ENCODE measurements around the gene NKD1. TPM values are rescaled to one million over a fixed set of nuclear protein-coding genes. Genes with fewer than 3 reads are reported as not detected.

NKD1 gene
- polyA plus RNA-seq, 3 donors, result 0.01 TPM; not detected in 2

GRCh38 chr16:50611995-50612848 lies 64.0 kb downstream of the NKD1 start:
- H3K4me3 ChIP-seq (replicated peaks in 1 of 3; ENCODE audit: low read depth in 2 of 3, low read length in 3 of 3), result no peak overlapping the region
- no peaks in the 10 kb centered on the region for H3K27me3 ChIP-seq (ENCODE audit: control insufficient read depth in 2 of 2, insufficient read depth in 2 of 2, low read length in 2 of 2)
- peaks cover 3 to 7% (median 3%) of the 10 kb centered on the region in 3 donors for H3K27me3 Mint-ChIP-seq (ENCODE audit: low read depth in 3 of 3)
- 86% methylated on average over 9 of the region's 10 CpGs for WGBS (ENCODE audit: insufficient coverage)
- H3K4me2 ChIP-seq (replicated peaks; ENCODE audit: extremely low read depth, low read length, poor library complexity, severe bottlenecking), result no peak overlapping the region
- H3K9me3 Mint-ChIP-seq, result peaks cover 0 to 1% (median 0%) of the 10 kb centered on the region in 7 donors
- peaks cover 34% of the 10 kb centered on the region for H3K4me1 Mint-ChIP-seq
- no peak for DNase-seq
- peak overlapping the region in 1 of 2 donors; percentile 67 for H3K4me3 Mint-ChIP-seq
- intact Hi-C loops (cut with micrococcal nuclease), result no loop called here
- peaks cover 29 to 30% of the 10 kb centered on the region in 2 donors for H3K4me1 ChIP-seq (ENCODE audit: control insufficient read depth in 1 of 2, insufficient read depth in 2 of 2, low read length in 2 of 2)
- no peaks in the 10 kb centered on the region for H3K36me3 ChIP-seq (replicated peaks in 1 of 2; ENCODE audit: control insufficient read depth in 1 of 2, insufficient read depth in 2 of 2, low read length in 2 of 2)
- no peaks in the 10 kb centered on the region for H3K79me2 ChIP-seq (ENCODE audit: insufficient read depth, low read length)
- no peaks in the 10 kb centered on the region for H3K9me3 ChIP-seq (replicated peaks in 1 of 2; ENCODE audit: control insufficient read depth in 1 of 2, insufficient read depth in 1 of 2, low read length in 2 of 2)
- H3K27ac ChIP-seq (ENCODE audit: low read depth in 1 of 2, low read length in 2 of 2), result peak overlapping the region in 1 of 2 donors; percentile 62
- H3K27ac Mint-ChIP-seq, result peak overlapping the region in 4 of 7 donors; percentile 39 to 85 (median 45)
- H3K36me3 Mint-ChIP-seq, result peaks cover 0 to 7% of the 10 kb centered on the region in 2 donors
- H3K9ac ChIP-seq (ENCODE audit: insufficient read depth, low read length, poor library complexity, severe bottlenecking), result peak overlapping the region; percentile 25
- no peaks in the 10 kb centered on the region for H4K20me1 ChIP-seq (ENCODE audit: insufficient read depth, low read length)
- no peak overlapping the region for H2AFZ ChIP-seq (ENCODE audit: insufficient read depth, low read depth, low read length, poor library complexity, severe bottlenecking)
- TF ChIP-seq, protein P1, sequence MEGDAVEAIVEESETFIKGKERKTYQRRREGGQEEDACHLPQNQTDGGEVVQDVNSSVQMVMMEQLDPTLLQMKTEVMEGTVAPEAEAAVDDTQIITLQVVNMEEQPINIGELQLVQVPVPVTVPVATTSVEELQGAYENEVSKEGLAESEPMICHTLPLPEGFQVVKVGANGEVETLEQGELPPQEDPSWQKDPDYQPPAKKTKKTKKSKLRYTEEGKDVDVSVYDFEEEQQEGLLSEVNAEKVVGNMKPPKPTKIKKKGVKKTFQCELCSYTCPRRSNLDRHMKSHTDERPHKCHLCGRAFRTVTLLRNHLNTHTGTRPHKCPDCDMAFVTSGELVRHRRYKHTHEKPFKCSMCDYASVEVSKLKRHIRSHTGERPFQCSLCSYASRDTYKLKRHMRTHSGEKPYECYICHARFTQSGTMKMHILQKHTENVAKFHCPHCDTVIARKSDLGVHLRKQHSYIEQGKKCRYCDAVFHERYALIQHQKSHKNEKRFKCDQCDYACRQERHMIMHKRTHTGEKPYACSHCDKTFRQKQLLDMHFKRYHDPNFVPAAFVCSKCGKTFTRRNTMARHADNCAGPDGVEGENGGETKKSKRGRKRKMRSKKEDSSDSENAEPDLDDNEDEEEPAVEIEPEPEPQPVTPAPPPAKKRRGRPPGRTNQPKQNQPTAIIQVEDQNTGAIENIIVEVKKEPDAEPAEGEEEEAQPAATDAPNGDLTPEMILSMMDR (IDR thresholded peaks at IDR 0.05), result no peak

GRCh38 chr16:50612849-50613198 lies 64.6 kb downstream of the NKD1 start:
- no peak overlapping the region for H3K4me2 ChIP-seq (replicated peaks; ENCODE audit: extremely low read depth, low read length, poor library complexity, severe bottlenecking)
- H3K27ac Mint-ChIP-seq, result peak overlapping the region in 4 of 7 donors; percentile 3 to 68 (median 22)
- TF ChIP-seq, protein P1 (IDR thresholded peaks at IDR 0.05), result no peak
- no peaks in the 10 kb centered on the region for H3K79me2 ChIP-seq (ENCODE audit: insufficient read depth, low read length)
- no peak overlapping the region for H3K9ac ChIP-seq (ENCODE audit: insufficient read depth, low read length, poor library complexity, severe bottlenecking)
- H3K9me3 ChIP-seq (replicated peaks in 1 of 2; ENCODE audit: control insufficient read depth in 1 of 2, insufficient read depth in 1 of 2, low read length in 2 of 2), result no peaks in the 10 kb centered on the region
- H3K4me1 Mint-ChIP-seq, result peaks cover 36% of the 10 kb centered on the region
- H3K4me1 ChIP-seq (ENCODE audit: control insufficient read depth in 1 of 2, insufficient read depth in 2 of 2, low read length in 2 of 2), result peaks cover 29 to 32% of the 10 kb centered on the region in 2 donors
- intact Hi-C loops (cut with micrococcal nuclease), result no loop called here
- peaks cover 3 to 7% (median 3%) of the 10 kb centered on the region in 3 donors for H3K27me3 Mint-ChIP-seq (ENCODE audit: low read depth in 3 of 3)
- 83% methylated on average over 6 of the region's 6 CpGs for WGBS (ENCODE audit: insufficient coverage)
- H3K4me3 ChIP-seq (replicated peaks in 1 of 3; ENCODE audit: low read depth in 2 of 3, low read length in 3 of 3), result no peak overlapping the region
- H3K27me3 ChIP-seq (ENCODE audit: control insufficient read depth in 2 of 2, insufficient read depth in 2 of 2, low read length in 2 of 2), result no peaks in the 10 kb centered on the region
- H3K36me3 Mint-ChIP-seq, result peaks cover 0 to 7% of the 10 kb centered on the region in 2 donors
- H2AFZ ChIP-seq (ENCODE audit: insufficient read depth, low read depth, low read length, poor library complexity, severe bottlenecking), result no peak overlapping the region
- H3K36me3 ChIP-seq (replicated peaks in 1 of 2; ENCODE audit: control insufficient read depth in 1 of 2, insufficient read depth in 2 of 2, low read length in 2 of 2), result no peaks in the 10 kb centered on the region
- peaks cover 0 to 1% (median 0%) of the 10 kb centered on the region in 7 donors for H3K9me3 Mint-ChIP-seq
- DNase-seq, result no peak
- H3K27ac ChIP-seq (ENCODE audit: low read depth in 1 of 2, low read length in 2 of 2), result no peak overlapping the region
- no peaks in the 10 kb centered on the region for H4K20me1 ChIP-seq (ENCODE audit: insufficient read depth, low read length)
- H3K4me3 Mint-ChIP-seq, result no peak overlapping the region
